Stimulated activated CD4-positive, alpha-beta T cell treated with anti-CD3 and anti-CD28 coated beads, Interleukin-1b, Interleukin-23, amount 100 ng/mL, for 1 hour (primary cell): ENCODE measurements around the gene LRMDA.

ENCODE experiments used
- DNase-seq, 2 donors: peaks; one replicate each; pipeline ENCODE4 v3.0.0-alpha.2; 2020; ENCODE audit warnings: low read depth in 2 of 2

LRMDA gene

DNA sequence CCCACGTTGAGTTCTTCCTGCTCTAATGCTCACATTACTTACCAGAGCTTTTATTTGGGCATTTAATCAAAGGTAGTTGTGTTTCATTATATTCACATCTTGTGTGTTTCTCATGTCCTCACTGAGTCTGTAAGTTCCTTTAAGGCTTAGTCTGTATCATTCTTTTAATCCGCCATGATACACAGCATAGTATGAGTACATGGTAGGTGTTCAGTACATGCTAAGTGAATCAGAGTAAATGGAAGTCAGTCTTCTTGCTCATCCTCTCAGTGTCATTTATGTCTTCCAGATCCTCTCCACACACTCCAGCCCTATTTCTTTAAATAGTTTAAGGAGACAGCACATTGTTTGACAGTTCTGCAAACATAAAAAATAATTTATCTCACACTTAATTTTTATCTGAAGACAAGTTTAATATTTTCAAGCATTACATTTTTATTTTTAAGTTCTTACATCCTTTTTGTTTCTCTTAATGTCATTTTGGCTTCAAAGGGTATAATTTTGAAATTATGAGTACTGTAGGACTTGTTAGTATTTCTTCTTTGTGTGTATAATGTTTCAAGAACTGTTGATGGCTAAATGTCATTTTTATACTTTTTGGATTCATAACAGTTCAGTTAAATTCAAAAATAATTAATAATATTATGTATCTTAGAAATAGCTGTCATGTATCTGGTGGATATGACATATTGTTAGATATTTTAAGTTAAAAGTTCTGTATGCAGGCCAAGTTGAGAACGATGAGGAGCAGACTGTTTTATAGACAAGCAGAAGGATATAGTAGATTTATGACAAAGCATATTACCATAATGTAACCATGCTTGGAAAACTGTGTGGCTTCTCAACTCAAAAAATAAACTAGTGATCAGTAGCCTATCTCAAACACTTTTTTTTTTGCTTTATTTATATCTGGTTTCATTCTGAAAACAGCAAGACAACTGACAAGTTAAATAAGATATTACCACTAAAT is 342.7 kb downstream of the LRMDA start:
- no peak for DNase-seq

DNA sequence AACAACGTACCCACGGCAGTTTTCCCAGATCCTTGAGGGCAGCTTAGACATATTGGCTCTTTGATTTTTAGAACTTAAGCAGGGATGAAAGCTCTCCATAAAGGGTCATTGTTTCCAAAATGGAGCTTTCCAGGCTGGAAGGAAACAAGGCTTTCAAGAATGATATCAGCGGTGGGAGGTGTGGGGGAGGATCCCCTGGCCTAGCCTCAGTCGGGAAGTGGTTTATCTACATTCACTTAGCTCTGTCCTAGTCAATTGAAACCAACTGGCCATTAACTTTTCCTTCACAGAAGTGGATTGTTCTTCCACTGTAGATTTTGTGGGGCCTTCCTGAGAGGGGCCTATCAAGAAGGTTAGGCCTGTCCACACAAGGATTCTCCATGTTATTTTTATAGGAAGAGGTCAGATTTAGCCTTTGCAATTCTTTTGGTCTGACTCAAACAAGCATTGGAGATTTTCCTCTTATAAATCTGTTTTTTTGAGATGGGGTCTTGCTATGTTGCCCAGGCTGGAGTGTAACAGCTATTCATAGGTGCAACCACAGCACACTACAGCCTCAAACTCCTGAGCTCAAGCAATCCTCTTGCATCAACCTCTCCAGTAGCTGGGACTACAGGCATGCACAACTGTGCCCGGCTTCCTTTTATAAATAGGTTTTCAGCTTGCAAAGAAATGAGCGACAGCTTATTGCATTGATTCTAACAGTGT is 343.5 kb downstream of the LRMDA start:
- no peak for DNase-seq

DNA sequence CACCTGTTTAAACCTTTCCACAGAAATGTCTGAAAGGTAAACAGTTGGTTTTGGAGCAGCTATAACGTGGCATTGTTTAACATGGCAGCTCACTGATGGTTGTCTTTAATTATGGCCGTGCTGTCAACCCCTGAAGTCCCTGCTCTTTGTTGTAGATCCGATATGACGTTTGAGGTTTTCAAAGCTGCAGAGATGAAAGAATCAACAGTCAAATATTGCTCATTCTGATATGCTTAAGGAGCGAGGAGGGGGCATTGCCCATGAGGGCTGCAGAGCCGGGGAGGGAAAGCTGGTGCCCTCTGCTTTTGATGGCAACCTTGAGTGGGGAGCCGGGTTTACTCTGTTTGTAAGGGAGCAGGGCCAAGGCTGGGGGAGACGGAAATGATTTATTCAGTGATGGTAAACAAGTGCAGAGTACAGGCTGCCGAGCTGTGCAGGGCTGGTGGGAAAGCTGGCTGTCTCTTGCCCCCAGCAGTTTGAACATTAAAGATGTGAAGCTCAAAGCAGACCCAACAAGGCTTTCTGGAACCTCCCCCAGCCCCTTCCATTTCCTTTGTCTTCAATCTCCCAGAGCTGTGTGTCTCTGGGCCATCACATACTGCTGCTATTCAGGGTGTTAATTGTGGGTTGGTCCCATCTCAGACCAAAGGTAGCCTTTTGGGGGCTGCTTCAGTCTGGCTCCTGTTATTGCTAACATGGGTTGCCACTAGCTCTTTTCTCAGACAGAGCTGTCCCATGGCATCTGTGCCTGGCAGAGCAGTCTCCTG is 345.5 kb downstream of the LRMDA start:
- no peak for DNase-seq

DNA sequence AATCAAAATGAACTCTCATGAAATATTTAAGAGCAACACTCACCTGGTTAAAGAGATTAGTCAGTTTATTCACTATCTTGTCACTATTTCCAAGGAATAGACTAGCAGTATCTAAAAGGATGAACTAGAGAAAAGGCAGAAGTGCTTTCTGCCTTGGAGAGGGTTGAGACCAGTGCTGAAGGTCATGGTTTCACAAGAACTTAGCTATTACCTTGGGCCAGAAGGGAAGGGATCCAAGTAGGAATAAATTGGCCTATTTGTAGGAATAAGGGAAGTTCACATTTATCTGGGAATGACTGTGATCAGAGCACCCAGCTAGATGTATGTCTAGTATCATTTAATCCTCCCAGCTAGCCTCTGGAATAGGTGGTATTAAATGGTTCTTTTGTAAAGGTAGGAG is 347.2 kb downstream of the LRMDA start:
- no peak for DNase-seq

DNA sequence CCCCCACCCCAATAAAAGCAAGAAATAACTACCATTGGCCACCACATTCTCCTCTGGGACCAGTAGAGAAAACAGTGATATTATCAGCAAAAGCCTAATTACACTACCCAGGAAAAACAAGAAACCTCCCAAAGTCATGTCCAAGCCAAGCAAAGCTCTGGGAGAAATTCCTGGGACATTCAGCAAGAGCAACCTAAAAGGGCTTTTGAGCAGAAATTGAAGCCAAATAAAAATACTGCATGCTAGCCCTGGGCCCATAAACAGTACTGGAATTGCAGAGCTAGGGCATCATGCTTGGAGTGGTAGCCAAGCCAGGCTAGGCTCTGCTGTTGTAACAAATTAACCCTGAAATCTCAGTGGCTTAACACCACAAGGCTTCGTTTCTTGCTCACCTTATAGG is 347.9 kb downstream of the LRMDA start:
- no peak for DNase-seq

DNA sequence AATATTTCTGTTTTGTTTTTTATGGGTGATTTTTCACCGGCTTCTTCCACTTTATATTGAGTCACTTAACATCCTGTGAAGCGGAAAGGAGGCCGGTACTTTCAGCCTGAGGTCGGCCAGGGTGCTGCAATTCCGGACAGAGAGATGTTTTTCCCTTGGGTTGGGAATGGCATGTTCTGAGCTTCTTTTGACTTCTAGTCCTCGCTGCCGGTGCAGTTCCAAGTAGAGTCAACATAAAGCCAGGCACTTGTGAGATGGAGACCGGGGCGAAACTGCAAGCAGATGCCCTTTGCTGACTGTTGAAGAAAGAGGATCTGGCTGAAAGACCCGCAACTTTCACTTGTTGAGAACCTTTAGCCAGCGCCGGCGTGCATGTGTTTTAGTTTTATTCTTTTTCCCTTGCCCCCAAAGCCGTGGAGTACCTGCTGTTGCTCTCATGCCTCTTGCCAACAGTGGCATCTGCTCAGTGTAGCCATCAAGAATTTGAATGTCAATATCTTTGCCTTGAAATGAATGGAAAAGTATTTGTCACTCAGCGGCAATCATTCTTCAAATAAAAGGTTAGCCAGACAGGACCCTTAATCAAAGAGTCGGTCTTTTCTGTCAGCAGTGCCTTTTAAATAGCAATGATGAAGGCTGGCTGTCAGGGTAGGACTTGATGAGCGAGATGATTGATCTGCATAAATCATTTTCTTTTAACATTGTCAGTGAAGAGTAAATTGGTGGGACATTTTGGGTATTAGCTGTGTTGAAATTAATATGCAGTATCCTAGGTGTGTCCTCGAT is 351.2 kb downstream of the LRMDA start:
- DNase-seq, result no peak

DNA sequence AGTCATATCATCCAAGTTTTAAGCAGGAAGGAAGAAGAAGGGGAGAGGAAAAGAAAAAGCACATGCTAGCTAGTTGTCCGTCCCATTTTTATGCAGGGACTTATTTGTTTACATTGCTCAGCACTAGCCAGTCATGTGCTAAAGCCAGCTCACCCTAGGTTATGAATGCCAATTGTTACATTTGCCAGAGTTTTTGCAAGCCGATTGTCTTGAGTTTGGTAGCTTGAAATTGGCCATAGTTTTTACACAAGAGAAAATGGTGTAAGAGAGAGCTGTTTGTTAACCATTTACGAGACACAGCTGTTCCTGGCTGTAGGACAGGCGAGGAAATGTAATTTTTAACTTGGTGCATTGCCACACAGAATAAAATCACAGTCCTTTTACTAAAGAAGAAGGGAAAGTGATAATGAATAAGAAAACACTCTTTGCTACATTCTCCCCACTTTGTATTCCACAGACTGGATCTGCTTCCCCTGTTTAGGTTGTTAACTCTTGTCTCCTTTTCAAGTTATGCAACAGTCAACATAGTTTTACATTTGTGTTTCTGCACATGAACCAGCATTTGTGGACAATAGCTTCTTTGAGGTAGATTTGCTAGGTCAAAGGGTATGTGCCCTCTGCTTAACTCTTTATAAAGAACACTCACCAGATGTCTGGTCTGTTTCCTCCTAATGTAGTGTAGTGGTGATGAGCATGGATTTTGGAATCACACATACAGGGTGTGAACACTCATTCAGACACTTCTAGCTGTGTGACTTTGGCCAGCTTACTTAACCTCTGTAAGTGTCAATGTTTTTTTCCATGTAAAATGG is 357.2 kb downstream of the LRMDA start:
- no peak for DNase-seq

DNA sequence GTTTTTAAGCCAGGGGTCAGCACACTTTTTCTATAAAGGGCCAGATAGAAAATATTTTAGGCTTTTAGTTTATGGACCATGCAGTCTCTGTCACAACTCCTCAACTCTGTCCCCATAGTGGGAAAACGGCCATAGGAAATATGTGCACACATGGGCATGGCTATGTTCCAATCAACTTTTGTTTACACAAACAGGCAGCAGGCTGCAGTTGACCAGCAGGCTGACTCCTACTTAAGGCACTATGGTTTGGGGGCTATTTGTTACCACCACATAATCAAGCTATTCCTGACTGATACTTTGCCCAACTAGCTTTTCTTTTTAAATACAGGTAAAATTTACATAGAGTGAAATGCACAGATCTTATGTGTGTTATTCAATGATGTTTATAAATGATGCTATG is 362.4 kb downstream of the LRMDA start:
- DNase-seq, result no peak

DNA sequence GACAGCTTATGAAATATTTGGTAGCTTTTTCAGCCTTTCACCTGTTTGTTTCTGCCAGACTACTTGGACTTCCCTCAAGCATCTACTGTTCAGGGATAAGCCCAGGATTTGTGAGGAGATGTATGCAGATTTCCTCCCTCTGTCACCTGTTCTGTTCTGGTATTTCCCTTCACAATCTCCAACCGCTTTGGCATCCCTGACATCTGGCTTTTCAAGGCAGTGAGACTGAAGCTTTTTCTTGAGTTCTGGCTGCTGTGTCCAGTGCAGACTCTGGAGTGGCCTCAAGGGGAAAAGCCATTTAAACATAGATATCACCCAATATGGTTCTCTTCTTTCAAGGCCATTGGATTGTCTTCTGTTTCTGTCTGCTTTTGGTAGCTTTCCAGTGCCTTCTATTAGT is 369.7 kb downstream of the LRMDA start:
- no peak for DNase-seq

DNA sequence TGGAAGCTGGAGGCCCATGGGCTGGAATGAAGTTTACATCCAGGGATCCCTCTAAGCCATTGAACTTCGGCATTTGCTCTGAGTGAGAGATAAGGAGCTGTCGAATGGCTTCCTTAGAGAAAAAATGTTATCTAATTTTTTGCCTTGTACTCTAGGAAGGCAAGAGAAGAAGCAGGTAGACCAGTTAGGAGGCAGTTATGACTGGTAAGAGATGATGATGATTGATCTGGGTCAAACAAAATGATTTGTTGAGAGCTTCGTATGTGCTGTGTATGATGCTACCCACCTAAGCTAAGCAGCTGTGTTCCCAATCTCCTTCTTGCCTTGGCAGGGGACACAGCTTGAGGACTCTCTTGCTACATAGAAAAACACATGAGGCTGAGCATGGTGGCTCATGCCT is 370.2 kb downstream of the LRMDA start:
- no peak for DNase-seq

DNA sequence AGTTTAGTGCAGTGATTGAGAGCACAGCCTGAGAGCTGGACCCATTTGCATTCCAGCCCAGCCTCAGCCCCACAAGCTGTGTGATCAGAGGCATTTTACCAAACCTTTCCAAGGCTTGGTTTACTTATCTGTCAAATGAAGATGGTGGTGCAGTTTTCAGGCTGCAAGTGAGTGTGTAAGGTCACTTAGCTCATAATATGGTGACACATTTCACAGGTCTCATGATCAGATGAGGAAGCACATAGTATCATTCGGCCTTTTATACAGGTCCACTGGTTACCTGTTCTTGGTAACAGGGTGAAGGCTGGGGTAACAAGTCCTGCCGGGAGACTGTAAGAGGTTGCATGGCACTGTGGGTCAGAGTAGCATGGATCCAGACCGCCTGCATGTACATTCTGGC is 371.7 kb downstream of the LRMDA start:
- DNase-seq, result no peak

DNA sequence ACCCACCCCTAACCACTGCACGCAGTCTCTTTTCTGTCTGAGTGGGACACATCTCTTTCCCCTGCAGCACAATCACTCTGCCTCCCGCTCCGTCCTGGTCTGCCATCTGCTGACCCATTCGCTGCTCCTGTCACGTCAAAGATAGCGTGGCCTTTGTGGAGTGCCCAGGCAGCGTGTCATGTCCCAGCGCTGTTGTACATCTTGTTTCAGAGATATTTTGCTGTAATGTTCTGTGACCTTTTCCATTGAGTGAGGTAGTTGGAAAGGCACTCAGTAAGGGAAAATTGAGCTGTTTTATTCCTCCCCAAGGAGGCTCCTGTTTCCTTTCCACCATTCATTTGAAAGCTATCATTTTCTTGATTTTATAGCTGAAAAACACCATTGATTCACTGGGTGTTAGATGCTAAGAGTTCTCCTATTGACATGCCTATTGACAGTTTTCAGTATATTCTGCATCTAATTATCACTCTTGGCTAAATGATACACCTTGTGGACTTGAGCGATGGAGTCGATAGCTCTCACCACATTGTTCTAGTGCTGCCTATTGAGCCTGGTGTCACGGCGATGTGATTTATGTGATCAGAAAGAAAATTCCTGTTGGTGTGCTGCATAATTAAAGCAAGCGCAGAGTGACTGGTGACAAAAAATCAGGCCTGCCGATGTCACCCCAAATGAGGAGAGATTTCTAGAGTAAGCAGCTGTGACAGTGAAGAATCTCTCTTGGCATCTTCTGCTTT is 372.6 kb downstream of the LRMDA start:
- DNase-seq, result no peak

DNA sequence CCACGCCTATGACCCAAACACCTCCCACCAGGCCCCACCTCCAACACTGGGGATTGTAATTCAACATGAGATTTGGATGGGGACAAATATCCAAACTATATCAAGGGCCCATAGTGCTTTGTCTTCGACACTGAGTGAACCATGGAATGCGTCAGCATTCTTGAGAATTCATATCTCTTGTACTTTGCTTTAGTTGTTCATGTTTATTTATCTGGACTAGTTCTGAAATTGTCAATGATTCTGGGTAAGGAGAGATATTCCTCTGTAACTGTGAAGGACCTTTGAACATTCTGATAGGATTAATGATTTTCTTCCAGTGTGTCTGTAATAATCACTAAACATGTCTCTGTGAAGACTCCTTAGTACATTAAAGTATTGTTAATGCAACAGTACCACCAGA is 374.8 kb downstream of the LRMDA start:
- DNase-seq, result no peak

DNA sequence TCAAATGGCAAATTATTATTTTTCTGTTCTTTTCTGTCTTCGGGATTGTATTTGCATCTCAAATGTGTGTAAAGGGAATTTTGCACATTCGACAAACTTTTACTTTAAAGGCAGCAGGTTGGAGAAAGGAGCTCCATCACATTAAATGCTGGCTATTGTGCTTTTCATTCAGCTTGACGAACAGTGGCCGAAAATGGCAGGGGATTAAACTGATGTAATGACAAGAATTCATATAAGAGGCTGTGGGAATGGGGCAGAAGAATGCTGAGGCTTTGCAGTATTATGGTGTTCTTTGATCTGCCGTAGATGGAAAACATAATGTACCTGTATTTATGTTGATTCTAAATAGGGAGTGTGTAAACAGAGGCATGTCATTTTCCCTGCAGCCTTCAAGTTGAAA is 376.0 kb downstream of the LRMDA start:
- DNase-seq, result no peak

DNA sequence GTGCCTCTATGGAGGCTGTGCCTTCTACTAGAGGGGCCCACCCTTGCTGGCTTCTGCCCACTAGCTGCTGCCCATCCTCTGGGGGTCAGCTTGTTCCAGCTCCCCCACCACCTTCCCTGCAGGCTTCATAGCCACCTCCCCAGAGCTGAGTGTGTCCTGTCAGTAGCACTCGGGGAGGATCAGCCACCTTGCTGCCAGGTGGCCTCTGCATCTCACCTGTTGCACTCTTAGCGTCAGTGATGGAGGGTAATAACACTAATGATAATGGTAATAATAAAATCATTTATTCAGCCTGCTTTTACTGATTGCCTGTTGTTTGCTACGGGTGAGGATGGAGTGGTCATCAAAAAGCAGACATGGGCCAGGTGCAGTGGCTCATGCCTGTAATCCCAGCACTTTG is 377.6 kb downstream of the LRMDA start:
- no peak for DNase-seq

DNA sequence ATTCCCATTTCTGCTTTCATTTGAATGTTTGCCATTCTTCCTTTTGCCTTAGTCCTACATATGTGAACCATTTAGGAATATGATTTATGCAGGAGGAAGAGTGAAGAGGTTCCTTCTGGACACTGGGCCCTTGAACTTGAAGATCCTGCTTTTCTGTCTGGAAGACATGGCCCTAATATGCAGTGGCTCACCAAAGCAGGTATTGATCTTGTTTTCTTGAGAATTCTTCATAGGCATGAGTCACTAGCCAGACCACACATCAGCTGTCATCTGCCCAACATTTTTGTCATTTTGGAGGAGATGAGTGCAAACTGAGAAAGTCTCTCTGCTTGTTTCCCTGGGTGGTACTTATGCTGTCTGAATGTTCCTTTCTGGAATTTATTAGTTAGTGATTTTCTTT is 382.6 kb downstream of the LRMDA start:
- no peak for DNase-seq

DNA sequence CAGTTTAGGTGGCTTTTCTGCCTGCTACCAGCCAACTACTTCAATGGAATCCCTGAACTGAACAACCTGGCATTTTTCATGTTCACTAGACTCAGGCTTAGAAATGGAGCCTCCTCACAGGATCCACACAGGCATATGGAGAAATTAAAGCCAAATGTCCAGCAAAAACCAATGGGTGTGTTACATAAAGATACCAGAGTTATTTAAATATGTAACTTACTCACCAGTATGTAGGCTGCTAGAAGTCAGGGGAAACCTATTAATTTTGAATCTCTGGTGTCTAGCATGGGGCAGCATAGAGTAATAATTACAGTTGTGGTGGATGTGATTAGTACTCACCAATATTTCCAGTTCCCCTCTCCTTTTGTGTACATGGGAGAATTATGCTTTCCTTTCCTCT is 383.6 kb downstream of the LRMDA start:
- no peak for DNase-seq

DNA sequence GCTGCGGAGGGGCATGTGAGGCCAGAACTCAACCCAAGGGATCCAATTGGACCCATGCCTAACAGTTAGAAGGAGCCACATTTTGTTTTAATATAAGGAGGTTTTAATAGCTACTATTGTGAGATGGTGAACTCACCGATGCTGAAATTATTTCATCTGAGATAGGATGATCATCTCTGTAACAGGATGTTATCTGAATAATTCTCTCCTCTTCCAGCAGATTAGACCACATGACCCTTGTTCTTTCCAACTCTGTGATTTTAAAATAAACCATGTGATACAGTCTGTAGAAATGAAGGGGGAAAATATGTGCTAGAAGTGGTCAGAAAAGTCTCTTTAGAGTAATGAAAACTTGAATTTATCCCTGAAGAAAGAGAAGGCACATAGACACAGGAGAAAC is 385.8 kb downstream of the LRMDA start:
- DNase-seq, result no peak

DNA sequence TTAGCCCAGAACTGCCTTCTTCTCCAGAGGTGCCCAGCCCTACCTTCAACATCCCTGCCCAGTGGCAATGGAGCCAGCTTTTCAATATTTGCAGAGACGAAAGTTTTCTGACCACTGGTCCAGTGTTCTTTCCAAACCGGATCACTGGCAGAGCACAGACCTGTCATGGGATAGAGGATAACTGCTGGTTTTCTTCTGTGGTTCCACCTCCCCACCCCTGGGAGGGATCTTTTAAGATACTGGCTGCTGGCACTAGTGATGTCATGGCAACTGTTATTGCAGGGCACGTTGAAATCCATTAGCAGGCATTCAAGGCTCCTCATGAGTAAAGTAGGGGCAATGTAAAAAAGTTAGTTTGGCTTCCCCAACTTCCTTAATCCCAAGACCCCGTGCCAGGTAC is 387.1 kb downstream of the LRMDA start:
- no peak for DNase-seq

DNA sequence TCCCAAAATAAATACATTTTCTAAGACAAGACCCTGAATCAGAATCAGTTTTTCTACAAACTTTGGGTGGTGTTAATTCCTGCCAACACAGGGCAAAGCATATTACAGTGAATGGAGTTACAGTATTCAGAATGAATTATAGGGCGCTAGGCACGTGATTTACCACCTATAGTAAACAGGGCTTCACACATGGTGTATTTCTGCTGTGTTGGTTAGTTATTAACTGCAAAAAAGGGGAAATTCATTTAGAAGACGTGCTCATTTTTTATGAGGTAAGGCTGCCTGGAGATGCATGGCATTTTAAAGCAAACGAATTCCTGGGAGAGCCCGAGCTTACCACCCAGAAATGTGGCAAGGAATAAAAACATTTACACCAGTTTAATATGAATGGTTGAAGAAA is 393.8 kb downstream of the LRMDA start:
- no peak for DNase-seq
